Fibroblast of skin of left biceps (primary cell): ENCODE measurements around the gene OPA1.
A peak's percentile ranks its signal among the peaks of the same experiment; 100 is the strongest.

Experiments used
- DNase-seq, 2 experiments: peaks; one replicate each; pipeline ENCODE4 v3.0.0-alpha.2; 2013; ENCODE audit warnings: low read depth in 2 of 2

Gene OPA1

DNA sequence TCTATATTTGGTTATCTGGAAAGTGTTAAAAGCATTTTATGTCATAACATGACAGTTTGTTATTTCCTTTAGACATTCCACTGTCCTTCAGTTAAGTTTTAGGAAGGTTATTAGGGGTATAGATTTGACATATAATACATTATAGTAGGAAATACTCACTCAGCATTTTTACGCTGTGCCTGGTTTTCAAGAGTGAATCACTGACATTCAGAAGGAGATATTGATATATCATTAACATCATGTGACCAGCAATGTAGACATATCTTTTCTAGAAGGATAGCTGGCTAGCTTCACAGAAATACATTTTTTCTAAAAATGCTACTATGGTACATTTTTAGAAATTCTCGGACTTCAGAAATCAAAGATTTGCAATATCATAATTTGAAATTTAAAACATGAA, 57.6 kb downstream of the OPA1 start:
- no peak for DNase-seq

DNA sequence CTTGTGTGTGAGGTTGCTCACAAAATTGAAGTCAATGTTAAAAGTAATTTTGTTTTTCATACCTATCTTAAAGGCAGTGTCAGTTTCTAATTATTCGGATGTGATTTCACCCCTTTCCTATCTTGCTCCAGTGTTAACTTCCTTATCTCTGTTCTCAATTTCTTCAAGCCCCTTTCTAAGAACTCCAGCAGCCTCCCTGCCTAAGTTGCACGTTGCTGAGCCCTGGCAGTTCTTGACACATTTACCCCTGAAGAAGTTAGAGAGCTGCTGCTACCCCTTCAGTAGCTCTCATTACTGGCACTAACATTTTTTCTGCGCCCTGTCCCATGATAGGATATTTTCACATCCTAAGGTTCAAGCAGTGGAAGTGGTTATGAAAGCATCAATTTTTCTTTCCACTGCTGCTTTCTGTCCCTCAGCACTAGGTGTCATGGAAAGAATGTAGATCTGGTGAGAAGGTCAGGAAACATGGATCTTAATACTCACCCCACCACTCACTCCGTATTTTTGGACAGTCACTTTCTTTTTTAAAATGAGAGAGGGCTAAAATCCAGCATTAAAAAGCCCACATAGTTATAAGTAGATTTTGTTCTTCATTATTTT, 62.9 kb downstream of the OPA1 start:
- no peak for DNase-seq

DNA sequence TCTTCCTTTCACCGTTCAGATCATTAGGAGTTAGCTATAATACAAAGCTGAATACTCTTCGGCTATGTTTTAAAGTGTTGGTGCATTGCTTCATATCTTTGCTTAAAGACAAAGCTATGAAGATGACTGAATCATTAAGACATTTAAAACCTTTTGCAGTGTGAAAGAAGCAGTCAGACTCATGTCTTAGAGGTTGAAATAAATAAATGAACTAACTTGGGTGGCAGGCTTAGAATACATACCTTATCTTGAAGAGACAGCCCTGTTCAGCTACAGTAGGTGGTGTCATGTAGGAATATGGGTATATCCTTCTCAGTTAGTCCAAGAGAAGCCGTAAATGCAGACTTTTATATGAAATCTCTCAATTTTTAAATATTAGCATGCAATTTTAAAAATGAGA, 63.4 kb downstream of the OPA1 start:
- no peak for DNase-seq

DNA sequence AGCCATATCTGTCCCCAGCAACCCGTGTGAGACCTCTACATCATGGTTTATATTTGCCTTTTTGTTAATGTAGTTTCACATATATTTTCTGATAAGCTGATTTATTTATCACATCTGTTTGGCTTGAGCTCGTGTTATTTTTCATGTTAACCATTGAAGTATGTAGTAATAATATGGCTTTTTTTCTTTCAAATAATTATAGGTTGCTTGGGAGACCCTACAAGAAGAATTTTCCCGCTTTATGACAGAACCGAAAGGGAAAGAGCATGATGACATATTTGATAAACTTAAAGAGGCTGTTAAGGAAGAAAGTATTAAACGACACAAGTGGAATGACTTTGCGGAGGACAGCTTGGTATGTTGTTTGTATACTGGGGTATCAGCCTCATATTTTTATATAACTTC, 63.9 kb downstream of the OPA1 start:
- DNase-seq: no peak

DNA sequence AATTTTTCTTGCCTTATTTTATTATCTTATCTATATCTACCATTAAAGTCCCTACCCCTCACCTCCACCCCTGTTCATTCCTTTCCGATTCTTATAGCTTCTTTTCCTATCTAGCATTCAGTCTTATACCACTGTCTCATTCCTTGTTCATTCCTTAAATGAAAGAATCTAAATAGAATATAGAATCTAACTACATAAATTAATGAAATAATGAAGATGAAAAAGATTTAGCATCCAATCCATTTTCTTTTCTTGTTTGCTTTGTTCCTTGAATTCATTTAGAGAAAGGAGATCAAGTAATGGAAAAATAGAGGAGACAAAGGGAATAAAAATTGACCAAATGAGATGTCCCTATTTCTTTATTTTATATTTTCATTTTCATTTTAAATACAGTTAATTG, 67.2 kb downstream of the OPA1 start:
- DNase-seq: no peak

DNA sequence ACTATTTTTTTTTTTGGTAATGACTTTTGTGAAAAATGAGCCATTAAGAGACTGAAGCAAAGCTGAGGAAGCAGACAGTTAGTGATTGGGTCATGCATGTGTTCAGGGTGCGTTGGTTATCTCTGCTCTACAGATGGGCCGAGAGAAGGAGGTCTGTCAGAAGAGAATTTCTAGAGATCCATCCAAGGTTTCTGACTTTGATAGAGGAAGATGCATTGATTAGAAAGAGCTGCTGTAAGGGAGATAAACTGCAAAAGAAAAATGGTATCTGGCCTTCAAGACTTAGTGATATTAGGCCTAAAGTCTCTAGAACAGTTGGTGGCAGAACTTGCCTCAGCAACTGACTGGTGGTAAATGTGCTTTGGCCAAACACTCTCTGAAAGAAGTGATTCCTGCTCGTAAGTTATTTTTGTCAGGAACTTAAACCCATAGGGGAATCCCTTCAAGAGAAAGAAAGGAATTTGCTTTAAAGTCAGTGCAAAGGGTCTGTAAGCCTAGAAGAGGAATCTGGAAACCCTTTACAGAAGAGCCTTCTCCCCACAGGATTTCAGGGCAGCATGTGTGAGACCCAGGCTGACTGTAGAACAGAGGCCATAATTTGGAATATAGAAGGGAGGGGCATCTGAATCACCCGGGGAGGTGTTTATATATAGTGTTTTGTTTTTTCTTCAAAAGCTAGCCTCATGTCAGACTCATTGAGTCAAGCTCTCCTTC, 67.8 kb downstream of the OPA1 start:
- DNase-seq: no peak

DNA sequence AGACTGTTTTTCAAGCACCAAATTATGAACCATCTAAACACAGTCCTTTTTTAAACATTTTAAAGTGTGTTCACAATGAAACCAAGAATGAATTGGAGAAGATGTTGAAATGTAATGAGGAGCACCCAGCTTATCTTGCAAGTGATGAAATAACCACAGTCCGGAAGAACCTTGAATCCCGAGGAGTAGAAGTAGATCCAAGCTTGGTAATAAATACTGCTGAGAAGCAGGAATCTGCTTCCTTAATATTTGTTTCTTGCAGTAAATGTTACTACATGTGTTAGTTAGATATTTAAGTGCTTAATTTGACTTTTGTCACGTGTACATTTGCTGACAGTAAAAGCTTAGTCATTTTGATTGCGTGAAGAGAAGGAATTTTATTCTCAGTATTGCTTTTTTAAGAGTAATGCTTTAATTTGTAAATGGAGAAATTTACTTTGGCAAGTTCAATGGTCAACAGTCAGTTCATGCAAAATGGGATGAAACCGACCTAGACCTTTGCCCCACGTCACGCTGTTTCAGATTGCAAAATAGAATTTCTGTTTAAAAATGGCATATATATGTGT, 69.8 kb downstream of the OPA1 start:
- DNase-seq: no peak

DNA sequence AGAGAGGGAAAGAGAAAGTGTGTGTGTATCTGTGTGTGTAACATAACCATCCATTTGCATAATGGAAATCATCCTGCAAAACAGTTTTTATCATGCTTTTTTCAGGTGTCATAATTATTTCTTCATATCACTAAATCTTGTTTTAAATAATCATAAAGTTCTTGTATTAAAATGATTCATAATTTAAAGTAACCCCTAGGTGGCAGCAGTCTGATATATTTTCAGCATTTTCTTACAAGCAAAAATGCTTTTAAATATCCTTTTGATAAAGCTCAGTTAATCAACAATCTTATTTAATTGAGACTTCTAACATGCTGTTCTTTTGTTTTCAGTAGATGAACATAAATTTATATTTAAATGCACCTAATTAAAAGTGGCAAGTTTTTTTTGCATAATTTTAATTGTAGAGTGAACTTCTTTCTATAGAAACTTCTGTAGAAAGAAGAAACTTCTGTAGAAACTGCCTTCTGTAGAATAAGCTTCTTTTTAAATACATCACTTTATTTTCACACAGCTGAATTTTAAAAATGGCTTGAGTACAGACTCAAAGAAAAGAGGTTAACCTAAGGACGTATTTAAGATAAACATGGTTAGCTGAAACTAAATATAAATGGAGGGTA, 72.5 kb downstream of the OPA1 start:
- peak; percentile 8 to 19 for DNase-seq

DNA sequence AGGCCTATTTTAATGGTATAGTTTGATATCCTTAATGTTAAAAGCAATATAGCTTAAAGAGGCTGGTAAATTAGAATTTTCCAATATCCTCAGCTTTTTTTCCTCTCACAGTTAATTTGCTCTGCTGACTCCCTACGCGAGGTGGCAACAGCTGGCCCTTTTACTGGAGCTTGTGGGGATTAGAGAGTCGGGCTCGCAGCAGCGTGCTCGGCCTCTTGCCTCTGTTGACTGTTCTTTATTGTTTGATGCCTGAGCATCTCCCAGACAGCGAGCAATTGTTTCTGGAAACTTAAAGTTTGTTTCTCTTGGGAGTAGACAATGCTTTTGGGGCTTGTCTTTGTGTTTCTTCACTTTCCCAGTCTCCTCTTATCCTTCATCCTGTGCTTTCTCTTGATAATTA, 80.8 kb downstream of the OPA1 start:
- no peak for DNase-seq

DNA sequence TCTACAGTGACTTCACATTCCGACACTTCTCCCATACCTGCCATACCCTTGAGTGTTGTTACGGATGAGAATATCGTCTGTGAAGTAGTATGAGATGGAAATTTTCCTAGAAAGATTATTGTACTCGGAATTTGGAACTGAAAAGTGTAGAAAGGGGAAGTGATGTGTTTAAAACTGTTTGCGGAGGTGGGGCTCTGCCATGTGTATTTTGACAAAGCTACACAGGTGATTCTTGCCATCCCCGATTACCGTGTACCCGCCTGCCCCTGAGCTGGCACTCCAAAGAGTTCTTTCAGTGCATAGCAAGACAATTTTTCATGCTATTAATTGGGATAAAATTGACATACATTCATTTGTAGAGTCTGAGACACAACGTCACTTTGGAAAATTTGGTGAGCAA, 81.7 kb downstream of the OPA1 start:
- DNase-seq: no peak

DNA sequence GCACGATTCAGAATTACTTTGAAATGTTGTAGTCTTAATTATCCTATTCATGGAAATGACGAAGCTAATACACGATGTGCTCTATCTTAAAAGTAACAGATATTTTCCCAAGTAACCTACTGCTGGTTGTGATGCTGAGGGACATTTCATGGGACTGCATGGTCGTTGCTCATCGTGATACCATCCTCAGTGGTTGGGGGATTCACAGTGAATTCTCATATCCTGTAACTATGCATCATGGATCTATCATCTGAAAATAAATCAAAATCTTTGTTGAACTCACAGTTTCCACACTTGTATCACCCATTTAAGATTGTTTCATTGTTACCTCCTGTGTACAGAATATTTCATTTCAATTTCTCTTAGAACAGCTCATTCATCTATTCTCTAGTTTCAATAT, 84.7 kb downstream of the OPA1 start:
- no peak for DNase-seq

DNA sequence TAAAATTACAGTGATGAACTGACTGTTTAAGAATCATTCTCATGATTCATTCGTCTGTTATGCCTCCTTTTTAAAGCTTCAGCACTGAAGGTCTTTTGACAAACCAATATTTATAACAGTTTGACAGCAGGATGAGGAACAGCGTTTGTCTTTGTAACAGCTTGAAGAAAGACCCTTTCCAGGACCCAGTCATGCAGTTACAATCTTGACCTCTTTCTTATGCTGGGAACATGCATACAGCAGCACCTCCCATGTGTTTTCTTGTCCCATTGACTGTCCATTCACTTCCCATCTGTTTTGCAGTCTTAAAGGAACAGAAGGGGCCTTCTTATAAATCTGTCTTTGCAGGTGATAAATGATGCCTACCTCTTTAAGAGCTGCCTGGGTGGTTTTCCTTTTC, 87.2 kb downstream of the OPA1 start:
- DNase-seq: no peak

DNA sequence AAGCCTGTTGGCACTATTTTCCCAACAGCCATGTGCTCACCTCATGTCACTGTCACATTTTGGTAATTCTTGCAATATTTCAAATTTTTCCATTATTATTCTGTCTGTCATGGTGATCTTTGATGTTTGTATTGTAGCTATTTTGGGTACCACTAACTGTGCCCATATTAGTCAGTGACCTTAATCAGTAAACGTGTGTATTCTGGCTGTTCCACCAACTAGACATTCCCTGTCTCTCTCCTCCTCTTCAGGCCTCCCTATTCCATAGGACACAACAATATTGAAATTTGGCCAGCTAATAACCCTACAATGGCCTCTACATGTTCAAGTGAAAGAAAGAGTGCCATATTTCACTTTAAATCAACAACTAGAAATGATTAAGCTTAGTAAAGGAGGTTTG, 88.6 kb downstream of the OPA1 start:
- DNase-seq: no peak

DNA sequence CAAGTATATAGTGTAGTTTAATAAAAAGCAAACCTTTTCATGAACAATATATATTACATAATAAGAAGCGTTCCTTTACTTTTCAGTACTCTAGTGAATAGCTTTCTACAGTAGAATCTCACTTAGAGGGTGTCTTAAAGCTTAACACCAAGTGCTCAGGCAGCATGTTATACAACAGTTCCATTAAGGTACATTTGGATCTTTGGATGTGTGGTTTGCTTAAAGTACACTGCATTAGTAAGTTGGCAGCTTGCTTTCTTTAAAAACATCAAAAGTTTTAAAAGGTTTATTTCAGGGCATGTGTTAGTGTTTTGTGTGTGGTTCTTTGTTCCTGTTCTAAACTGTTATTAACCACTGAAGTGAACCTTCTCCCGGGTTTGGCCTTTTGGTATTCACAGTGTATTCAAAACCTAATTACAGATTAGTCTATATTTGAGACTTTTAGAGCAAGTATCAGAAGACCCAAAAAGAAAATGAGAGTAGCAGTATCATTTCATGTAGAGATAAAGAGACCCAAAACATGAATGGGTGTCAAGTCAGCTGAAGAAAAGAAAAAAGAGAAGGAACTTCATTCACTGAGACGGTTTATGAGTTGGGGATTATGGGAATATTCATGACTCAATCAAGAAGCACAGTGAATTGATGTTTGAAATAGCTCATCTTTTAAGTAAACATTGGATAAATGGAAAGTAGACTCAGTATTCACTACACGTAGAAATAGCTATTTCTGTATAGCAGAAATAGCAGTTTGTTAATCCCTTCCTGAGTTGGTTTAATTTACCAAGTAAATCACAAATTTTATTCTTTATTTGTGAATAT, 93.9 kb downstream of the OPA1 start:
- no peak for DNase-seq

DNA sequence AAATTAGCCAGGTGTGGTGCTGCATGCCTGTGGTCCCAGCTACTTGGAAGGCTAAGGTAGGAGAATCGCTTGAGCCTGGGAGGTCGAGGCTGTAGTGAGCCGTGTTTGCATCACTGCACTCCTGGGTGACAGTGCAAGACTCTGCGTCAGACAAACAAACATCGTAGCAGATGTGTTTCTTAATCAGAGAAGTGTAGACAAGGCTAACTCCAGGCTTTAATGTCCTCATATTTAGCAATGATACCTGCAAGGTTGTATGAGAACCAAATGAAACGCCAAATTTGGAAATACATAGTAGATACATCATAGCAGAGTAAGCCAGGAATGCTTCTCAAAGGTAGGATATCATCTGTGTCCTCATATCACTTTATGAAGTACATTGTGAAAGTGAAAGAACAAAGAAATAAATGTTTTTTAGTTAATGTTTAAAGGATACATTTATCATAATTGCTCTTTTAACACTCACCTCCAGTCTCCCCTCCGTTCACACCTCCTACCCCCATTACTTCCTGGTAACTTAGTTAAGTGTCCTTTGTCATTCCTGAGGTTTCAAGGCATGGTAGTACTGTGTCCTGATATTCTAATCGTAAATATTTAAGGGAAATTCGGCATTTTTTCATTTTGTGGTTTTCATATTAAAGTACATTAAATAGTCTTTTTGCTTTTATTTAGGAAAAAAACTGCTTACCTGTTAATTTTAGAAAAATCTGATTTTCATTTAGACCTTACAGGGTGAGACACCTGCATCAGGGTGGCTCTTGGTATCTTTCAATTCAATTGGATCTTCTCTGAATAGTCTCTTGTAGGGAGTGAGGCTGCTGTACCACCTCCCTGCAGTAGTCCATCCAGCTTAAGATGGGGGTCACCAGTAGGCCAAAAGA, 96.1 kb downstream of the OPA1 start:
- no peak for DNase-seq

DNA sequence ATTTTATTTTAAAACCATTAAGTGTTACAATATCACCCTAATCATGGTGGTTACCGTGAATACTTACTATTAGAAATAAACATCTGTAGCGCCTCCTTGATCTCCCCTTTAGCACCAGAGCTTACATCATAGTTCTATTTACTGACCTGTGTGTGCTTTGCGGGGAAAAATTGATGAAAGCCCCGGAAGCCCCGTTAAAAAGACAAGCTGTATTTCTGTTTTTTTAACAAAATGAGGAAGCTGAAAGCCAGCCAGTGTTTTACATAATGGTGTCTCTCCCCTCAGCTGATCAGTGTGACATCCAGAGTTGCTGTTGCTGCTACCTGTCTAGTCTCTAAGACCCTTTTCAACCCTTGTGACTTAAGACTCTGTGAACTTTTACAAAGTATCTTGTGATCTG, 100.8 kb downstream of the OPA1 start:
- no peak for DNase-seq

DNA sequence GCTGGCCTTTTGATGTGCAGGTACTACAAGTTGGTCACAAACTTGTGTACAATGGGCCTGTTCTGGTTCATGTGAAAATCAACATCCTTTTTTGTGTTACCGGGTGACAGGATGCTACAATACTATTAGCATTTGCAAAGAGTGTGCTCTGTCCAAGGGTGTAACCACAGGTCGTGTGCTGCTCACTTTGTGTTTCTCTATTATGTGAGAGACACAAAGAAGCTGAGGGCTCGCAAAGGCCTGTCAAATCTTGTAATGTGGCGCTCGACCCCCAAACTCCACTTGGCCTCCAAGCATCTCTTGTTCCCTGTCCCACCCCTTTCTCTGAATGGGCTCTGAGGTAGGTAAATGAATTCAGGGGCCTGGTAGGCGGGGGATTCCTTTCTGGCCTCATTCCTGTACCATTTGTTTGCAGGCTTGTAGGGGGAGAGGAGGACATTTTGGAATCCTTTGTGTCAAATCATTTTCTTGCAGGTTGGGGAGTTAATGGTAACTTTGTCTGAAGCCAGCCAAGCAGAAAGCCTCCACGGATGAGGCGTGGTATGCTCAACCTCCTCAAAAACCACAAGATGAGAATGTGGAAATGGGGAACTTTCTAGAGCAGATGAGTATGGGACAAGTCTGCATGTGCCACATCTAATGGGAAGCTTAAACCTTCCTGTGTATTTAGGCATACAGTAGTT, 109.1 kb downstream of the OPA1 start:
- DNase-seq: no peak

DNA sequence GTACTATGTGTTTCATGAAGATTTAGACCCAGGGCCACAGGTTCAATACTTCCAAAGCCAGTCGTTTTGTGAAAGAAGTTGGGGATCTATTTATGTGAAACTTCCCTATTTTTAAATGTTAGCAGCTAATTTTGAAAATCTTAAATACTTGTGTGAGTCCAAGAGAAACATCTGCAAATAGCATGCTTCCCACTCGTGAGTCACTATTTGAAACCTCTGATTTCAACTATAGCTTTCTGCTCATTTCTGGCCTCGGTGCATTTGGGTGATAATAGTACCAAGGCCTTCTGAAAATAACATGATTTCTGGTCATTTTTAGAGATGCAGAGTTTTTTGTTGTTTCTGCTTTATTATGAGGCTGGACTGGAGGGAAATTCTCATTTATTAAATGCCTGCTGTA, 110.0 kb downstream of the OPA1 start:
- peak; percentile 15 to 21 for DNase-seq

DNA sequence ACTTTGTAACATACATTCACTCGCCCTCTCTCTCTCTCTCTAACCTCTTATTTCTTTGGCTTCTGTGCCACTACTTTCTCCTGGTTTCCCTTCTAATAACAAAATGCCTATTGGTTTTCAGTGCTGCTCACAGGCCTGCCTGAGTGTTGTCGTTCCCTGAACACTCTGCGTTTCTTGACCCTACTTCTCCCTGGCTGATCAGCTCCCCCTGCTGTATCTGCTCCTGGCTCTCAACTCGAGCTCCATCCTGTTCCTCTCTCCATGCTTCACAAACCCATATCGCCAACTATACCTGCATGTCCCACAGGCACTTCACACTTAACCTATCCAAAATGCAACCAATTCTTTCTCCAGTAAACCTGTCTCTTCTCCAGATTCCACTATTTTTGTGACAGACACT, 111.4 kb downstream of the OPA1 start:
- no peak for DNase-seq

DNA sequence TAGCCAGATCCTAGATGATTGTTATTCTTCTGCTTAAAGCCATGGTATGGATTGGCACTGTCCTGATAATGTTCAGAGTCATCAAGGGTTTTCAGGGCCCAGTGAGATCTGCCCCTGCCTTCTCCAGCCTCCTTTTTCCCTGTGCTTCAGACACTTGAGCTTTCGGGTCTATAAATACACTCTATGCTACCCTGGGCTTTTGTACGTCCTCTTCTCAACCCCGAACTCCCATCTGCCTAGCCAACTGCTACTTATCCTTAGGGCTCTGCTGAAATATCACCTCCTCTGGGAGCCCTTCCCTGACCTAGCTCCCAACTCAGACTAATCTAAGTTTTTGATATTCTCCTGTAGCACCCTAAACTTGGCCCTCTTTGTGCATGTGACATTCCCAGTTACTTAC, 115.3 kb downstream of the OPA1 start:
- DNase-seq: no peak
